VCaP (cell line): Measurements from ENCODE around the gene ZFP64.
"Not testable (repeated sequence)": the region's sequence is repeated elsewhere in the genome, so short reads cannot be mapped to it uniquely, and the experiment has no call there.

Experiments
- H3K27ac ChIP-seq: fragments of 450-650 bp; 2 replicates; pipeline ENCODE4 v1.5.1; 2017
- TF ChIP-seq, protein P1 (sequence below): fragments of 450-650 bp; conservative IDR thresholded peaks from 2 replicates; pipeline ENCODE4 v1.5.1; 2017; ENCODE audit warnings: mild to moderate bottlenecking, moderate library complexity

The ZFP64 gene

DNA sequence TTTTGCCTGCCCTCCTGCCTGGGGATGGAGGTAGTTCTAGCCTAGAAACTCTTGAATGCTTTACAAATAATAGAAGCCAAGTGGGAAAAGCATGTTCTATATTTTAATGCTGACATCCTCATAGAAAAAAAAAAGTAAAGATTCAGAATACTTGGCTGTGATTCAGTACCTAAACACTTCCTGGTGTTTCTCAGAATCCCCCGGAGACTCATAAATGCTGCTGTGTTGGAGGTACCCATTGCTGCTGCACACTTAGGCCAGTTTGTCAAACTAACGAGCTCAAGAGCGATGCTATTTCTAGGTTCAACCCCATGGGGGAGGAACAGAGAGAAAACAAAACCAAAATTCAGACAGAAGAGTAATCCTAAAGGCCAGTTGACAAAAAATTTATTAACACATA, 38.8 kb upstream of the ZFP64 start:
- TF ChIP-seq, protein P1, sequence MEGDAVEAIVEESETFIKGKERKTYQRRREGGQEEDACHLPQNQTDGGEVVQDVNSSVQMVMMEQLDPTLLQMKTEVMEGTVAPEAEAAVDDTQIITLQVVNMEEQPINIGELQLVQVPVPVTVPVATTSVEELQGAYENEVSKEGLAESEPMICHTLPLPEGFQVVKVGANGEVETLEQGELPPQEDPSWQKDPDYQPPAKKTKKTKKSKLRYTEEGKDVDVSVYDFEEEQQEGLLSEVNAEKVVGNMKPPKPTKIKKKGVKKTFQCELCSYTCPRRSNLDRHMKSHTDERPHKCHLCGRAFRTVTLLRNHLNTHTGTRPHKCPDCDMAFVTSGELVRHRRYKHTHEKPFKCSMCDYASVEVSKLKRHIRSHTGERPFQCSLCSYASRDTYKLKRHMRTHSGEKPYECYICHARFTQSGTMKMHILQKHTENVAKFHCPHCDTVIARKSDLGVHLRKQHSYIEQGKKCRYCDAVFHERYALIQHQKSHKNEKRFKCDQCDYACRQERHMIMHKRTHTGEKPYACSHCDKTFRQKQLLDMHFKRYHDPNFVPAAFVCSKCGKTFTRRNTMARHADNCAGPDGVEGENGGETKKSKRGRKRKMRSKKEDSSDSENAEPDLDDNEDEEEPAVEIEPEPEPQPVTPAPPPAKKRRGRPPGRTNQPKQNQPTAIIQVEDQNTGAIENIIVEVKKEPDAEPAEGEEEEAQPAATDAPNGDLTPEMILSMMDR: no peak
- H3K27ac ChIP-seq: peak overlapping the region; percentile 63

DNA sequence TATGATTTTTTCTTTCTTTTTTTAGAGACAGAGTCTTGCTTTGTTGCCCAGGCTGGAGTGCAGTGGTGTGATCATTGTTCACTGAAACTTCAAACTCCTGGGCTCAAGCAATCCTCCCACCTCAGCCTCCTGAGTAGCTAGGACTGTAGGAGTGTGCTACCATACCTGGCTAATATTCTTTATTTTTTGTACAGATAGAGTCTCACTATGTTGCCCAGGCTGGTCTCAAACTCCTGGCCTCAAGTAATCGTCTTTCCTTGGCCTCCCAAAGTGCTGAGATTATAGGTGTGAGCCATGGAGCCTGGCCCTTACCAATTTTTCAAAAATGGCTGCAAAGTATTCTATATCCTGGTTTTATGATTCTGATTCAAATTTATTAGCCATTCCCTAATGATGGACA, 37.8 kb upstream of the ZFP64 start:
- peak overlapping the region; percentile 63 for H3K27ac ChIP-seq

DNA sequence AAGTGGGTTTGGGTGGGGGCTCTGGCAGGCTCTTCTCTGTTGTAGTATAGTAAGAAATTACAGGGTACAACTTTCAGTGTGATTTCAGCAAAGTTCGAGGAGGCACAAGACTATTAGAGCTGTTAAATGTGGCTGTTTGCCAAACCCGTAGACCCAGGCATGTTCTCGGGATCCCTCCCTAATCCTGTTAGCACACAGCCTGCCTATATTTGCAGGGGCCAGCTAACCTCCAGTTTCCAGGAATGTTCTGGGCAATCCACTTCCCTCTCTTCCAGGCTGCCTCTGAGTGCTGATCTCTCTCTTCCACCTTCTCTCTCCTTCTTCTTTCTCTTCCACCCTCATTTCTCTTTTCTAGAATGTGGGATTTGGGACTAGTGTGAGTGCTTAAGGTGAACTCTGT, 34.8 kb upstream of the ZFP64 start:
- no peak overlapping the region for H3K27ac ChIP-seq
- TF ChIP-seq, protein P1: no peak

- TF ChIP-seq, protein P1: no peak
Measured at GRCh38 chr20:52224920-52225319, 33.3 kb upstream of the ZFP64 start.

GRCh38 chr20:52221362-52221761, 29.8 kb upstream of the ZFP64 start:
- H3K27ac ChIP-seq: not testable (repeated sequence)

More at GRCh38 chr20:52224920-52225319, 33.3 kb upstream of the ZFP64 start:
- H3K27ac ChIP-seq: no peak overlapping the region

GRCh38 chr20:52220891-52221290, 29.3 kb upstream of the ZFP64 start:
- not testable (repeated sequence) for H3K27ac ChIP-seq

DNA sequence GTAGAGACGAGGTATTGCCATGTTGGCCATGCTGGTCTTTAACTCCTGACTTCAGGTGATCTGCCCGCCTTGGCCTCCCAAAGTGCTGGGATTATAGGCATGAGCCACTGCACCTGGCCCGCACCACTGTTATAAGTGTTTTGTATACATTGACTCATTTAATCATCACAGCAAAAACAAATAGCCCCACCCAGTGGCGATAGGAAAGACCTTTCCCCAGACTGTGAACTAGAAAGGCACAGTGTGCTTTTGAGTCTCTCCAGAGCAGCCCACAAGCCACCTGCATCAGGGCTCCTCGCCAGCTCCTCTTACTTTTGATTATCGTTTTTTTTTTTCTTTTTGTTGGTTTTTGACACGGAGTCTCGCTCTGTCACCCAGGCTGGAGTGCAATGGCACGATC, 27.9 kb upstream of the ZFP64 start:
- no peak overlapping the region for H3K27ac ChIP-seq
- TF ChIP-seq, protein P1: no peak

GRCh38 chr20:52217689-52218395, 26.3 kb upstream of the ZFP64 start:
- no peak overlapping the region for H3K27ac ChIP-seq
- TF ChIP-seq, protein P1: no peak

DNA sequence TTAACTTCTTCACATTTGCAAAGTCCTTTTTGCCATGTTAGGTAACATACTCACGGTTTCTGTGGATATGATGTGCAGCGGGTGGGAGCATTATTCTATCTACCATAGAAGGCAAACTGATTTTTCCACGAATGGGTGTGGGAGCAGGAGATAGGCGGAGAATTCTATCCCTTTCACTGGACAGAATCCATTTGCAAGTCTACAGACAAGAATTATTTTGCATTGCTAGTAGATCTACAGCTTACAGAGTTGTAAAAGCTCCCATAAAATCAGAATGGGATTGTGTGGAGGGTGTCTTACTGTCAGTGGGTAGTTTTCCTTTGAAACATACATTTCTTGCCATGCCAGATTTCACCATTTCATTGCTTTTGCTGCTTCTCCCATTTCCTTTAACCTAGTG, 22.4 kb upstream of the ZFP64 start:
- TF ChIP-seq, protein P1: no peak

More for the DNA sequence above, 22.4 kb upstream of the ZFP64 start:
- no peak overlapping the region for H3K27ac ChIP-seq
